NCI-H345 (cell line): Measurements from ENCODE around the gene ANGPT4.

Source experiments
- DNase-seq: peaks from one replicate; lab custom pipeline; 2025; lab: John Stamatoyannopoulos, UW

ANGPT4 gene

GRCh38 chr20:825710-826421 is 90.3 kb downstream of the ANGPT4 start:
- DNase-seq = no peak

GRCh38 chr20:824916-825315 is 91.2 kb downstream of the ANGPT4 start:
- DNase-seq = no peak

GRCh38 chr20:824490-824889 is 91.6 kb downstream of the ANGPT4 start:
- DNase-seq = no peak

GRCh38 chr20:823574-823902 is 92.6 kb downstream of the ANGPT4 start:
- no peak for DNase-seq

GRCh38 chr20:822651-823573 is 93.2 kb downstream of the ANGPT4 start:
- DNase-seq = no peak

GRCh38 chr20:821731-822065 is 94.4 kb downstream of the ANGPT4 start:
- DNase-seq = no peak

- no peak for DNase-seq
Measured at GRCh38 chr20:821046-821730, 94.9 kb downstream of the ANGPT4 start.

- DNase-seq = no peak
Measured at GRCh38 chr20:820323-820953, 95.7 kb downstream of the ANGPT4 start.
